Skeletal muscle cell (primary cell): ENCODE data around the gene PLCB1.
A peak's percentile ranks its signal among the peaks of the same experiment; 100 is the strongest.

Experiments used
- DNase-seq: peaks from one replicate; pipeline ENCODE4 v3.0.0-alpha.2; 2010; ENCODE audit warnings: low read depth
- H3K4me3 ChIP-seq: 2 replicates; pipeline ENCODE4 v1.5.1; 2011; ENCODE audit warnings: low read depth, mild to moderate bottlenecking, control low read depth, low read length, moderate library complexity

Gene PLCB1

GRCh38 chr20:8535403-8536261, 403.6 kb downstream of the PLCB1 start:
- H3K4me3 ChIP-seq: no peak overlapping the region
- no peak for DNase-seq

DNA sequence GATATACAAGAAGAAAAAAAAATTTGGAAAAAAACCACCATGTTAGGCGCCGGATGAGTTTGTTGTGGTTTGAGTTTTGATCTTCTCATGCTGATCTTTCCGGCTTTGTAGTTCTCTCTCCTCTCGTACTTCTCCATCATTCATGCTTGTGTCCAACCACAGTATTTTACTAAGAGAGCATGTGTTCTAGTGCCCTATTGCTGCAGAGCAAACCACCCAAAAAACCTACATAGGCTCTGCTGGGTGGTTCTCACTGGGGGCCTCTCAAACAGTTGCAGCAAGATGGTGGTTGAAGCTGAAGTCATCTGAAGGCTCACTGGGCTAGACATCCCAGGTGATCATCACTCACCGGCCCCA, 404.2 kb downstream of the PLCB1 start:
- H3K4me3 ChIP-seq: no peak overlapping the region
- DNase-seq: no peak

DNA sequence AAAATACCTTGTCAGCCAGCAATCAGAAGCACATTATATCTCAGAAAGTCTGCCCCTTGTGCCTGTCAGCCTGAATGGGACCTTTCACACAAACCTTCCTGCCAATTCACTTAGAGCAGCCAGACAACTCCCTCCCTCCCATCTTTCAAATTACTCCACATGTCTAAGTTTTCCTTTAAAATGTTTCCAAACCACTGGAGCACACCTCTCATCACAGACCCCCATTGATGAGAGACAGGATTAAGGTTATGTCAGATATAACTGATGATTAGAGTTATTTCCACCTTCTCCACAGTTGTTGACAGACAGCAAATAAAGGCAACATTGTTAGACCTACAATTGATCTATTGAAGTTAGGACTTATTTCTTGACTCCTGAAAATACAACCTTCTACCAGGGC, 408.4 kb downstream of the PLCB1 start:
- no peak for DNase-seq
- H3K4me3 ChIP-seq: no peak overlapping the region

GRCh38 chr20:8542110-8542486, 410.0 kb downstream of the PLCB1 start:
- no peak overlapping the region for H3K4me3 ChIP-seq
- no peak for DNase-seq

DNA sequence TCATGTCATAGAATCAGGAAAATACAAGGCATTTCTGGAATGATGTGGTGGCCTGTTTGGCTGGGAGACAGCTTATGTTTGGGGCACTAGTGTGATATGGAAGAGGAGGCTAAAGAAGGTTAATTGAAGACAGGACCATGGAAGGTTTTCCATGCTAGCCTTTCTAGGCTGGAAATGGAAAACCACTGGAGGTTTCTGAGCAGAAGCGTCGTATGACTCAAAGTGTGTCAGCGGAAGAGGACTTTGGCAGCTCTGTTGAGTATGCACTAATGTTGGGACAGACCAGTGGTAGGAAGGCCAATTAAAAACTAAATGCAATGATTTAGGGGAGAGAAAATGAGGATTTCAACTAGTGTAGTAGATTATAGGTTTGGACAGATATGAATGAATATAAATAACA, 413.1 kb downstream of the PLCB1 start:
- H3K4me3 ChIP-seq: no peak overlapping the region
- no peak for DNase-seq

DNA sequence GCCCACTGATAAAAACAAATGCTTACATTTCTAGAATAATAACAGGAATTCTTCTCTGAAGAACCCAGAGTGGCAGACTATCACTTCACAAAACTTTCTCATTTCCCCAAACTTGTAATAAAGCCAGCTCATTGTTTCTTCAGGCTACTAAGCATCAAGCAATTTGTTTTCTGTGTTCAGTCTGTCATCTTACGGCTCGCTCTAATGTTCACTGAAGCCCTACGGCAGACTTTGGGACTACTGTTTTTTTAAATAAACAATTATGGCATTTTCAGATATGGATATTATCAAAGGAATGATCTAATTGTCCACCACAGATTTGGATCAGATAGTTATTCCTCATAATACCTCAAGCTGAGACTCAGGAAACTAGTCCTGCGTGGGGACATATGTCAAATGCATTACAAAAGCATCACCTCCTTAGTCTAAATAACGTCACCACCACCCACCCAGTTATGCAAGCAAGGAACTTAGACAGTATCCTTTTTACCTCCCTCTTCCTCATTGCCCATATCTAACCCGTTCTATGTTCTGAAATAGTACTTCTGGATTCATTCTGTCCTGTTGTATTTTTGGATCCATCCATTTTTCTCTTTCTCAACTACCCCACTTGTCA, 415.1 kb downstream of the PLCB1 start:
- no peak for DNase-seq
- no peak overlapping the region for H3K4me3 ChIP-seq

GRCh38 chr20:8547968-8548588, 416.0 kb downstream of the PLCB1 start:
- no peak for DNase-seq
- H3K4me3 ChIP-seq: no peak overlapping the region

GRCh38 chr20:8549192-8549591, 417.1 kb downstream of the PLCB1 start:
- no peak for DNase-seq
- no peak overlapping the region for H3K4me3 ChIP-seq

GRCh38 chr20:8557711-8558110, 425.6 kb downstream of the PLCB1 start:
- peak; percentile 27 for DNase-seq
- H3K4me3 ChIP-seq: no peak overlapping the region

GRCh38 chr20:8562356-8562755, 430.3 kb downstream of the PLCB1 start:
- H3K4me3 ChIP-seq: no peak overlapping the region
- no peak for DNase-seq

- peak; percentile 48 for DNase-seq
- H3K4me3 ChIP-seq: no peak overlapping the region
Observed at GRCh38 chr20:8568075-8568474, 436.0 kb downstream of the PLCB1 start.

- DNase-seq: no peak
- H3K4me3 ChIP-seq: no peak overlapping the region
Observed at GRCh38 chr20:8569766-8570165, 437.7 kb downstream of the PLCB1 start.

DNA sequence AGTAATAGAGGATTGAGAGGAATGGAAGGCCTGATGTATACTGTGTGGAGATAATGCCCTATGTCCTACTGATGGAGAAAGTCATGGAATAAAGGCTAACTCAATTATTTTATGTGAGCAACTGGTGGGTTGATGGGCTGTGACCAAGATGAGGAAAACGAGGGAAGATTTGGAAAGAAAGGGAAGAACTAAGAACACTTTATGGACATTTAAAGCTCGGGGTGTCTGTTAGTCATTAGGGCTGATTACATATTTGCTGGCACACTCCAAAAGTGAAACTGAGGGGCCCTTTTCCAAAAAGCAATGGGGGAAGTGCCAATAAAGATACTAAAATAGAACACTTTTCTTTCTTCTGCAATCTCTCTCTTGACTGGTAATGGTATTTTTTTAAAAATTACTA, 439.5 kb downstream of the PLCB1 start:
- H3K4me3 ChIP-seq: no peak overlapping the region
- DNase-seq: no peak

GRCh38 chr20:8573686-8574085, 441.6 kb downstream of the PLCB1 start:
- H3K4me3 ChIP-seq: no peak overlapping the region
- no peak for DNase-seq

DNA sequence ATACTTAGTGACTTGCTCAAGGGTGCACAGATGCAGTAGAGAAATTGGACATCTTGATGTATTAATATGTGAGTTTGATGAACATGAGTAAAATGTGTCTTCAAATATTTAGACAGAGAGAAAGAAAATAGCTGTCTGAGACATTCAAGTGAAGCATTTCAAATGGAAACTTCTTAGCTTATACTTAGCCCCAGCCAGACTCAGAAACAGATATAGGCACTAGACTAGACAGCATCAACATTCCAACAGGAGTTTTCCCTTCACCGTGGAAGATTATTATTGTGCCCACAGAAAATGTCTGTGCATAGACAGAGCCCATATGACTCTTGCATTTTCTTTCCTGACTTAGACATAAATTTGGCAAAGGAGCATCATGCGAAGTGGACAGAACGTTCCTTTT, 443.0 kb downstream of the PLCB1 start:
- H3K4me3 ChIP-seq: no peak overlapping the region
- DNase-seq: no peak

DNA sequence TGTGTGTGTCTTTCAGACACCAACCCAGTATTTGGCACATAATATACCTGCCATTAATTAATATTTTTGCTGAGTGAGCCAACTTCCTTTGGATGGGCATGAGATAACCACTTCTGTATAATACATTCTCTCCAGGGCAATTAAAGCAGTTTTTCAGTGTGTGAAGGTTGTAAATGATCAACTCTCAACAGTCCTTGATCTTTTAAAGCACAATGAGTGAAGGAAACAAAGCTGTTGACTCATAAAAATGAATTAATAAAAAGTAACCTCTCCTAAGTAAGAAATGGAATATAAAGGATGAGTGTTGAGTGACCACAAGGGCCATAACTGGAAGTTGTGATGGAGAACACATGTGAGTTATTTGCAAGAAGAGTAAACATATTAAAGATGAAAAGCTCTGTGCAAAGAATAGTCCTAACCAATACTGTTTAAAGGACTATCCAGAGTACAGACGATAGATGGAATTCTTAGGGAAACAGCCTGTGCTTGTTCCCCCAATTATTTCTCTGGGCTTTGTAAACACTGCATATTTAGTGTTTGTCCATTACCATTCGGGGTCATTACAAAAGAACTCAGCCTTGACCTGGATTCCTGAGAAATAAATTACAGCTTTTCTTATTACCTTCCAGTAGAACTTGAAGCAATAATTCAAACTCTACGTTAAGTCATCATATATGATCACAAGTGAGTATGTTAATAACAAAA, 446.2 kb downstream of the PLCB1 start:
- no peak for DNase-seq

GRCh38 chr20:8579035-8579434, 447.0 kb downstream of the PLCB1 start:
- no peak for DNase-seq

More for the DNA sequence above, 446.2 kb downstream of the PLCB1 start:
- no peak overlapping the region for H3K4me3 ChIP-seq

GRCh38 chr20:8581446-8582183, 449.5 kb downstream of the PLCB1 start:
- H3K4me3 ChIP-seq: no peak overlapping the region

More at GRCh38 chr20:8579035-8579434, 447.0 kb downstream of the PLCB1 start:
- H3K4me3 ChIP-seq: no peak overlapping the region

DNA sequence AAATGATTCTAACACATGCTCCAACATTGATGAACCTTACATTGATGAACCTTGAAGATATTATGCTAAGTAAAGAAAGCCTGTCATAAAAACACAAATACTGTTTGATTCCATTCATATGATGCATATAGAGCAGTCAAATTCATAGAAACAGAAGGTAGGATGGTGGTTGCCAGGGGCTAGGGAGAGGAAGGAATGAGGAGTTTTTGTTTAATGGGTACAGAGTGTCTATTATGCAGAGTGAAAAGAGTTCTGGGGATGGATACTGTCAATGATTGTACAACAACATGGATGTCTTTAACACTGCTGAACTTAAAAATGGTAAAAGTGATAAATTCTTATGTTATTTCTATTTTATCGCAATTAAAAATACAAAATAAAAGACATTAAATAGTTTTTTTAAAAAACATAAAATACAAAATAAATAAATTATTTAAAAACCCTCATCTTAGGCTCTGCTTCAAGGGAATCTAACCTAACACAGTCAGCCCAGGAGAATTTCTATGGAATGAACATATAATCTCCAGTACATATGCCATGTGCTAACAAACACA, 451.0 kb downstream of the PLCB1 start:
- H3K4me3 ChIP-seq: no peak overlapping the region
- no peak for DNase-seq

More at GRCh38 chr20:8581446-8582183, 449.5 kb downstream of the PLCB1 start:
- DNase-seq: no peak
